NK-92 treated with Interleukin-12 subunit alpha and Interleukin-12 subunit beta, amount 100 ng/mL, for 24 hours (cell line): ENCODE results near the gene NPAS4.
"Not testable (repeated sequence)": the region's sequence is repeated elsewhere in the genome, so short reads cannot be mapped to it uniquely, and the experiment has no call there.

Source experiments
- DNase-seq: peaks from one replicate; lab custom pipeline; 2025; lab: John Stamatoyannopoulos, UW

Gene NPAS4

GRCh38 chr11:66457826-66458225 is 37.0 kb downstream of the NPAS4 start:
- no peak for DNase-seq

DNA sequence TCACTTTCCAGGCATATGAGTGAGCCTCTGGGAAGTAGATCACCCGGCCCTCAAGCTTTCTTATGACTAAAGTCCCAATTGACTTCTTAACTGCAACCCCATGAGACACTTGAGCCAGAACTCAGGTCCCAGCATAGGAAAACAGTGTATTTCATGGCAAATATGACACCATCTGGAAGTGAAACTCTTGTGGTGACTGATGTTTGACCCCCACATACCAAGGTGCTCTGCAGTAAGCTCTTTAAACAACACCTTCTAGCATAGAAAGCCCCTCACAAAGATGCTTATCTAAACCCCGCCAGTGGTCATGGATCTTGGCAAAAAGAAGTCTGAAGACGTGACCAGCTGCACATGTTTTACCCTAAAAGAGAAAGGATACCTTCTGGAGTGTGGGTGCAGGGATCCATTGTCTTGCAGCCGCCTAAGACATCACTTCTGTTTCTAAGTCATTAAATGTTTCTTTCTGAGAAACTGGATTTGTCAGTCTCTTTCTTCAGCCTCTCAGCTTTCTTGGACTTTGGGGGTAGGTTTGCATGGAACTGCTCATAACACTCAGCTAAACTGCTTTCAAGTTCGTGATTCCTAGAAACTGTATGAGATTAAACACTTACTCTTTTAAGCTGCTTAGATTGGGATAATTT is 38.4 kb downstream of the NPAS4 start:
- DNase-seq, result no peak

- no peak for DNase-seq
These were observed 41.2 kb downstream of the NPAS4 start for GRCh38 chr11:66462010-66462409.

GRCh38 chr11:66462911-66463310 is 42.1 kb downstream of the NPAS4 start:
- DNase-seq, result no peak

- DNase-seq, result not testable (repeated sequence)
These were observed 43.3 kb downstream of the NPAS4 start for GRCh38 chr11:66464116-66464515.

- DNase-seq, result no peak
These were observed 44.1 kb downstream of the NPAS4 start for GRCh38 chr11:66464916-66465315.

DNA sequence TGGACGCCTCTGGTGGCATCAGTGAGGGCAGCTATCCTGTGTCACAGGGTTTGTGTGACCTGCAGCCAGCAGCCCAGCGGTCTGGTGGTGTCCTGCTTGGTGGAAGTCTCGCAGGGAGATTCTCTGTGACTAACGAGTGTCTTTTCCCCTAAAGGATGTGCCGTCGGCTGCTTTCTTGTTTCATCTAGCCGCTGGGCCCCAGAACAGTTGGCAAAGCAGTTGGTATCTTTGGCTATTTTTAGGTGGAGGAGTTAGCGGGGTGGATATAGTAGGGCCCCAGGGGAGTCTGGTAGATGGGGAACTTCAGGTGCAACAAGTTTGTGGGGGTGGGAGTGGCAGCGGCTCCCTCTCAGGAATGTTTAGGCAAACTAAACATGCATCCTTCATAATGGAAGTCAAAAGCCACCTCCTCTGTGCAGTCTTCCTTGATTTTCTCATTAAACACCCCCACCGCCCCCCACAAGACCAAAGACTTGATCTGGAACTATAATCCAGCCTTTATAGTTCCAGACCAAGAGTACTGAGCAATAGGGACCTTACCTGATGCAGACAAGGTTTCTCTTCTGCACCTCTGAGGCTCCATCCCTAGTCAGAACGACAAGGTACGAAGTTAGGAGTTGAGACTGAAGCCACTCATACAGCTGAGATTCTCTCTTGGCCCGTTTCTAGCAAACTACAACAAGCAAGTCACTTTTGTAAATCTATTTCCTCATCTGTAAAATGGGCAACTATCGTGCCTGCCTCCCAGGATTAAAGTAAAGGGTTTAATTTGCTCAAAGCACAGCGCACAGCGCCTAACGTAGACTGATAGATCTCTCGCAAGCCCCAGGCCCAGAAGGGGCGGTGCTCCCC is 44.8 kb downstream of the NPAS4 start:
- no peak for DNase-seq

GRCh38 chr11:66466225-66467033 is 45.6 kb downstream of the NPAS4 start, which contains the start of gene PELI3:
Gene PELI3, plus strand, starts transcription at chr11:66466905. Its CDS starts 1,224 bp downstream, at chr11:66468129.
- DNase-seq, result no peak

GRCh38 chr11:66467034-66467659 is 46.3 kb downstream of the NPAS4 start:
- no peak for DNase-seq

DNA sequence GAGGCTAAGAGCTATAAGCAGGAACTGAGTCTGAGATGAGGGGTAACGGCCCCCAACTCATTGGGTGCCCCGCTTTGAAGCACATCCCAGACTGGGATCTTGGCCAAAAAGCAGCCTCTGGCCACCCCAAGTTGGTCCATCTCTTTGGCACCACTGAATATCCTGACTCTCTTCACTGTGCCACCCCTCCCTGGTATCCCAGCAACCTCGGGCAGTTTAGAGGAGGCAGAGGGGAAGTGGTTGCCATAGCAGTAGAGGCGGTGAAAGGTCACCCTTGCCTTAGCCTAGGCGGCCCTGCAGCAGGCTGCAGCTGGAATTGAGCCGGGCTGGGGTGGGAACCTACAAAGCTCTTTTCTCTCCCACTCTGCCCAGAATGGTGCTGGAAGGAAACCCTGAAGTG is 46.9 kb downstream of the NPAS4 start:
- DNase-seq, result no peak

- DNase-seq, result no peak
These were observed 47.9 kb downstream of the NPAS4 start for GRCh38 chr11:66468691-66469090.

DNA sequence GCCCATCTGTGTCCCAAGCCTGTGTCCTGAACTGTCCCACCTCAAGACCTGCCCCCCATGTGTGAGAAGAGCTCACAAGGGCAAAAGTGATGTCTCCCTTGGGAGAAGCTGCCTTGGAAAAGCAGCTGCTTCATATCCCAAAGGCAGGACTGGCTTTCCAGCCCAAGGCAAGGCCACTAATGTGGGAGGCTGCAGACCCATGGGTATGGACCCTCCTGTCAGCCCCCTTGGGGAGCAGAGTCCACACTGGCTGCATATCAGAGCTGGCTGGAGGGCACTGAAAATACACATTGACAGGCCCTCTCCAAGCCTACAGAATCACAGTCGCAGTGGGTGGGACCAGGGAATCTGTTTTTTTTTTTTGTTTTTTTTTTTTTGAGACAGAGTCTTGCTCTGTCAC is 48.6 kb downstream of the NPAS4 start:
- DNase-seq, result no peak

GRCh38 chr11:66470015-66470414 is 49.2 kb downstream of the NPAS4 start:
- DNase-seq, result no peak

- DNase-seq, result no peak
These were observed 50.3 kb downstream of the NPAS4 start for GRCh38 chr11:66471142-66471541.

DNA sequence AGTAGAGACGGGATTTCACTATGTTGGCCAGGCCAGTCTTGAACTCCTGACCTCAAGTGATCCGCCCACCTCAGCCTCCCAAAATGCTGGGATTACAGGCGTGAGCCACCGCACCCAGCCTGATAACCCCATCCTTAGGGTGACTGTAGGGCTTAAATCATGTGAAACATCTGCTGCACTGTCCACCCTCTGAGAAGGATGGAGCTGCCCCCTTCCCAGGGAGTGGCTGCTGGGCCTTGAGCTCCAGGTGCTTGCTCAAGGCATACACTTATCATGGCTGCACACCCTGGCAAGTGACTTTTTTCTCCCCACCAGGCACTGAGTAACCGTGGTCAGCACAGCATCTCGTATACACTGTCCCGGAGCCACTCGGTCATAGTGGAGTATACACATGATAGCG is 51.2 kb downstream of the NPAS4 start:
- no peak for DNase-seq

DNA sequence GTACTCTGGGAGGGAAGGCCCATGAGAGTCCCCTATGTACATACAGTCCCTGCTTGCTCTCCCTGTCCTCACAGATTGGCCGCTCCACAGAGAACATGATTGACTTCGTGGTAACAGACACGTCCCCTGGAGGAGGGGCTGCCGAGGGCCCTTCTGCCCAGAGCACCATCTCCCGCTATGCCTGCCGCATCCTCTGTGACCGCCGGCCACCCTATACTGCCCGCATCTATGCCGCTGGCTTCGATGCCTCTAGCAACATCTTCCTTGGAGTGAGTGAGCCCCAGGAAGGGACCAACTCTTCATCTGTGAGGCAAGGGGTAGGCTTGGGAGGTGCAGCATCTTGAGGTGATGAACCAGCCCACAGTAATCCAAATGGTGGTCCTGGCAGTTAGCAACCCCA is 52.3 kb downstream of the NPAS4 start:
- no peak for DNase-seq

DNA sequence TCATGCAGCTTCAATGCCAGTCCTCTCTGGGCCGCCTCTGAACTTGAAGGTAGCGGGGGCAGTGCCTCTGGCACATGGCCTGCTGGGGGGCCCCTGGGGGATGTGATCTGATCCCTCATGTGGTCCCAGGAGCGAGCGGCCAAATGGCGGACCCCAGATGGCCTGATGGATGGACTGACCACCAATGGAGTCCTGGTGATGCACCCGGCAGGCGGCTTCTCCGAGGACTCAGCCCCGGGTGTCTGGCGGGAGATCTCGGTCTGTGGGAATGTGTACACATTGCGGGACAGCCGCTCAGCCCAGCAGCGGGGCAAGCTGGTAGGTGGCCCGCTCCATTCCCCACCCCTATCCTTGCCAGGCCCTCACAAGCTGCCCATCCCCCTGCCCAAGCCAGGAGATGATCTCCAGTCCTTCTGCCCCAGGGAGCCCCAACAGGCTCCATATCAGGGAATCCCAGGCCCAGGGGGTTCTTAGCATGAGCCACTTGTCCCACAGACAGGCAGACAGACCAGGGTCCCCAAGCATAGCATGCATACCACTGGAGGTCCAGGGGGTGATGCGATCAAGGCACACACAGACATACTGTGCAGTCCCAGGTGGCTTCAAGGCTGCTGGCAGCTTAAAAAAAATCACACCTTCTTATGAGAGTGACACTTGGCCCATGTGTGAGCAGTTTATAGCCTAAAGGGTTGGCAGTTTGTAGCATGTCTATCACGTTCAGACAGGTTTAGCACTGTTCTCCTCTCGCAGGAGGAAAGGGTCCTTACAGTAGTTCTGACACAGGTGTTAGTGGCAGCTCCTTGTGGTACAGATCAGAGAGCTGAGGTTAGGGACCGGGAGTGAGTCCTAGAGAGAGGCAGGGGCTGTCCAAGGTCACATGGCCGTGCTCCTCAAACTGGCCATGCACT is 53.0 kb downstream of the NPAS4 start:
- DNase-seq, result no peak

DNA sequence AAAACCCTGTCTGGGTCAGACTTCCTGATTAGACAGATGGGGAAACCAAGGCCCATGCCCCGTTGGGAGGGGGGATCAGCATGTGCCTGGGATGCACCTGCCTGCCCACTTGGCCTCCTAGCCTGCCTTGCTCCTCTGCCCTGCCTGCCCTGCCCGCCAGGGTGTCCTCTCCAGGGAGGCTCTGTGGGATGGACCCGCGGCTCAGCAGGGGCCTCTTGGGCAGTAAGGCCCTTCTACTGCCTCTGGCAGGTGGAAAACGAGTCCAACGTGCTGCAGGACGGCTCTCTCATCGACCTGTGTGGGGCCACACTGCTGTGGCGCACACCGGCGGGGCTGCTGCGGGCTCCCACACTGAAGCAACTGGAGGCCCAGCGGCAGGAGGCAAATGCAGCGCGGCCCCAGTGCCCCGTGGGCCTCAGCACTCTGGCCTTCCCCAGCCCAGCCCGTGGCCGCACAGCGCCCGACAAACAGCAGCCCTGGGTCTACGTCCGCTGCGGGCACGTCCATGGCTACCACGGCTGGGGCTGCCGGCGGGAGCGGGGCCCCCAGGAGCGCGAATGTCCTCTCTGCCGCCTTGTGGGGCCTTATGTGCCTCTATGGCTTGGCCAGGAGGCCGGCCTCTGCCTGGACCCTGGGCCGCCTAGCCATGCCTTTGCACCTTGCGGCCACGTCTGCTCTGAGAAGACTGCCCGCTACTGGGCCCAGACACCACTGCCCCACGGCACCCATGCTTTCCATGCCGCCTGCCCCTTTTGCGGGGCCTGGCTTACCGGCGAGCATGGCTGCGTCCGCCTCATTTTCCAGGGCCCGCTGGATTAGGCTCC is 54.7 kb downstream of the NPAS4 start:
- DNase-seq, result no peak
